ENCODE data around the gene ALDH3B1.
"Not testable (repeated sequence)": the region's sequence is repeated elsewhere in the genome, so short reads cannot be mapped to it uniquely, and the experiment has no call there.

Gene ALDH3B1

GRCh38 chr11:67990546-67991346 is 19.4 kb upstream of the ALDH3B1 start:
- H3K4me3 ChIP-seq (ENCODE audit: low read depth in 1 of 2, low read length in 2 of 2); H3K36me3 ChIP-seq (ENCODE audit: control insufficient read depth in 1 of 2, insufficient read depth in 2 of 2, low read length in 2 of 2); H3K27ac ChIP-seq (ENCODE audit: low read length): not testable (repeated sequence)

GRCh38 chr11:67991347-67992121 is 18.6 kb upstream of the ALDH3B1 start:
- H3K27ac ChIP-seq (ENCODE audit: low read length); H3K9me3 ChIP-seq (ENCODE audit: control insufficient read depth in 1 of 2, low read length in 2 of 2); H3K27me3 ChIP-seq (ENCODE audit: low read depth, low read length); H3K4me1 ChIP-seq (ENCODE audit: control insufficient read depth in 1 of 2, insufficient read depth in 2 of 2, low read length in 2 of 2); H3K4me3 ChIP-seq (ENCODE audit: low read depth in 1 of 2, low read length in 2 of 2); H3K36me3 ChIP-seq (ENCODE audit: control insufficient read depth in 1 of 2, insufficient read depth in 2 of 2, low read length in 2 of 2): not testable (repeated sequence)

More at GRCh38 chr11:67990546-67991346, 19.4 kb upstream of the ALDH3B1 start:
- not testable (repeated sequence) for H3K27me3 ChIP-seq (ENCODE audit: low read depth, low read length); H3K4me1 ChIP-seq (ENCODE audit: control insufficient read depth in 1 of 2, insufficient read depth in 2 of 2, low read length in 2 of 2); H3K9me3 ChIP-seq (ENCODE audit: control insufficient read depth in 1 of 2, low read length in 2 of 2)

GRCh38 chr11:67993821-67994220 is 16.3 kb upstream of the ALDH3B1 start:
- H3K27ac ChIP-seq (ENCODE audit: low read length); H3K4me1 ChIP-seq (ENCODE audit: control insufficient read depth in 1 of 2, insufficient read depth in 2 of 2, low read length in 2 of 2); H3K27me3 ChIP-seq (ENCODE audit: low read depth, low read length); H3K36me3 ChIP-seq (ENCODE audit: control insufficient read depth in 1 of 2, insufficient read depth in 2 of 2, low read length in 2 of 2); H3K9me3 ChIP-seq (ENCODE audit: control insufficient read depth in 1 of 2, low read length in 2 of 2); H3K4me3 ChIP-seq (ENCODE audit: low read depth in 1 of 2, low read length in 2 of 2): not testable (repeated sequence)

DNA sequence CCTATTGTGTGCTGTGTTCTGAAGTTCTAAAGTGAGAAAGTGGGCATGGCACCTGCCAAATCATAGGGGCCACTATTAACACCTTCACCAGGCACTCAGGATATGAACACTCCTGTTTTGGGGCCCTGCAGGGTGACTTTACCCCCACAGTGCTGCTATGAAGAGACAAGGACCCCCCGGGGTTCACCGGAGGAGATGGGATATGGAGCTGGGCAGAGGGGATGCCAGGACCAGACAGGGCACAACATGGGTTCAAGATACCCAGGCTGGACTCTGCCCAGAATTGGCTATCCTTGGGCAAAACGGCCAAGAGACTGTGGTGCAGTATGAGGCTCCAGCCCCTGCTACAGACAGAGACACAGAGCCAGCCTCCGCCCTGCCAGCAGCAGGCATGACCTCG is 15.7 kb upstream of the ALDH3B1 start:
- H3K27me3 ChIP-seq (ENCODE audit: low read depth, low read length); H3K9me3 ChIP-seq (ENCODE audit: control insufficient read depth in 1 of 2, low read length in 2 of 2); H3K4me1 ChIP-seq (ENCODE audit: control insufficient read depth in 1 of 2, insufficient read depth in 2 of 2, low read length in 2 of 2); H3K27ac ChIP-seq (ENCODE audit: low read length); H3K36me3 ChIP-seq (ENCODE audit: control insufficient read depth in 1 of 2, insufficient read depth in 2 of 2, low read length in 2 of 2); H3K4me3 ChIP-seq (ENCODE audit: low read depth in 1 of 2, low read length in 2 of 2): not testable (repeated sequence)

DNA sequence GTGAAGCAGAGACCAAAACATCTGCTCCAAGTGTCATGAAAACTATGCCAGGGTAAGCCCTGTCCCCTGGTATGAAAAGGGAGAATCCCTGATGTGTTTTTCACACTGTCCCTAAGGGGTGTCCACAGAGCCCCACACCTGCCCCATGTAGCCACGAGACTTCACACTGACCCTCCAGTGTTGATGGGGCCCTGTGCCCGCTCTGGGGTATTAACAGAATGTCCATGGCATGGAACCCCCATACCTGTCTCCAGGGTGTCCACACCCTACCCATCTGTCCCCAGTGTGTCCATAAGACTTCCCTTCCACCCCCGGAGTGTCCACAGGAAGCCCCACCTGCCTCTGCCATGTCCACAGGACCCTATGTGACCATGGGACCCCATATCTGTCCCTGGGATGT is 15.0 kb upstream of the ALDH3B1 start:
- not testable (repeated sequence) for H3K4me1 ChIP-seq (ENCODE audit: control insufficient read depth in 1 of 2, insufficient read depth in 2 of 2, low read length in 2 of 2)

DNA sequence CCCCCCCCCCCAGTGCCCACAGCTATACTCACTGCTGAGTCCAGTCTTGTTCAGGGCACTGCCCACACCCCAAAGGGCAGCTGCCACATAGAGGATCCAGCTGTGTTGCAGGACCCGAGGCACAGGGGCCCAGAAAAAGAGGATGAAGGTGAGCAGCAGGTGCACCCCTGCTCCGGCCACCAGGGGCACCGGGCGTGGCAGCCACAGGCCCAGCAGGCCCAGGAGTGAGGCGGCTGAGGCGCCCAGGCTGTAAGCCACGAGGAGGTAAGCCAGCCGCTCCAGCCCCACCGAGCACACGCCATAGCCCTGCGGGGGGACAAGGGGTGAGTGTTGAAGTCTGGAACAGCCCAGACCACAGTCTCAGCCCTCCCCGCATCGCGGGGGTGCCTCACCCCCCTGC is 14.5 kb upstream of the ALDH3B1 start:
- not testable (repeated sequence) for H3K36me3 ChIP-seq (ENCODE audit: control insufficient read depth in 1 of 2, insufficient read depth in 2 of 2, low read length in 2 of 2); H3K27me3 ChIP-seq (ENCODE audit: low read depth, low read length); H3K27ac ChIP-seq (ENCODE audit: low read length); H3K4me3 ChIP-seq (ENCODE audit: low read depth in 1 of 2, low read length in 2 of 2); H3K4me1 ChIP-seq (ENCODE audit: control insufficient read depth in 1 of 2, insufficient read depth in 2 of 2, low read length in 2 of 2); H3K9me3 ChIP-seq (ENCODE audit: control insufficient read depth in 1 of 2, low read length in 2 of 2)

More for the DNA sequence above, 15.0 kb upstream of the ALDH3B1 start:
- not testable (repeated sequence) for H3K27ac ChIP-seq (ENCODE audit: low read length); H3K4me3 ChIP-seq (ENCODE audit: low read depth in 1 of 2, low read length in 2 of 2); H3K9me3 ChIP-seq (ENCODE audit: control insufficient read depth in 1 of 2, low read length in 2 of 2); H3K36me3 ChIP-seq (ENCODE audit: control insufficient read depth in 1 of 2, insufficient read depth in 2 of 2, low read length in 2 of 2); H3K27me3 ChIP-seq (ENCODE audit: low read depth, low read length)

GRCh38 chr11:67996051-67996450 is 14.1 kb upstream of the ALDH3B1 start:
- H3K4me1 ChIP-seq (ENCODE audit: control insufficient read depth in 1 of 2, insufficient read depth in 2 of 2, low read length in 2 of 2): no peaks in the 10 kb centered on the region
- no peaks in the 10 kb centered on the region for H3K36me3 ChIP-seq (ENCODE audit: control insufficient read depth in 1 of 2, insufficient read depth in 2 of 2, low read length in 2 of 2)
- no peaks in the 10 kb centered on the region for H3K9me3 ChIP-seq (ENCODE audit: control insufficient read depth in 1 of 2, low read length in 2 of 2)
- H3K27me3 ChIP-seq (ENCODE audit: low read depth, low read length): no peaks in the 10 kb centered on the region
- no peak overlapping the region for H3K4me3 ChIP-seq (ENCODE audit: low read depth in 1 of 2, low read length in 2 of 2)
- no peak overlapping the region for H3K27ac ChIP-seq (ENCODE audit: low read length)

- no peak overlapping the region for H3K4me3 ChIP-seq (ENCODE audit: low read depth in 1 of 2, low read length in 2 of 2)
- H3K9me3 ChIP-seq (ENCODE audit: control insufficient read depth in 1 of 2, low read length in 2 of 2): no peaks in the 10 kb centered on the region
- H3K27me3 ChIP-seq (ENCODE audit: low read depth, low read length): no peaks in the 10 kb centered on the region
- H3K36me3 ChIP-seq (ENCODE audit: control insufficient read depth in 1 of 2, insufficient read depth in 2 of 2, low read length in 2 of 2): no peaks in the 10 kb centered on the region
- no peaks in the 10 kb centered on the region for H3K4me1 ChIP-seq (ENCODE audit: control insufficient read depth in 1 of 2, insufficient read depth in 2 of 2, low read length in 2 of 2)
- no peak overlapping the region for H3K27ac ChIP-seq (ENCODE audit: low read length)
These were observed 13.3 kb upstream of the ALDH3B1 start for GRCh38 chr11:67996622-67997474.

- Histone ChIP-seq H3K4me3 (ENCODE audit: low read depth in 1 of 2, low read length in 2 of 2) (no peak overlapping the region), H3K4me1 (ENCODE audit: control insufficient read depth in 1 of 2, insufficient read depth in 2 of 2, low read length in 2 of 2) (no peaks in the 10 kb centered on the region), H3K36me3 (ENCODE audit: control insufficient read depth in 1 of 2, insufficient read depth in 2 of 2, low read length in 2 of 2) (no peaks in the 10 kb centered on the region), H3K27ac (ENCODE audit: low read length) (no peak overlapping the region), H3K9me3 (ENCODE audit: control insufficient read depth in 1 of 2, low read length in 2 of 2) (no peaks in the 10 kb centered on the region), H3K27me3 (ENCODE audit: low read depth, low read length) (no peaks in the 10 kb centered on the region)
These were observed 12.6 kb upstream of the ALDH3B1 start for GRCh38 chr11:67997475-67997921.

DNA sequence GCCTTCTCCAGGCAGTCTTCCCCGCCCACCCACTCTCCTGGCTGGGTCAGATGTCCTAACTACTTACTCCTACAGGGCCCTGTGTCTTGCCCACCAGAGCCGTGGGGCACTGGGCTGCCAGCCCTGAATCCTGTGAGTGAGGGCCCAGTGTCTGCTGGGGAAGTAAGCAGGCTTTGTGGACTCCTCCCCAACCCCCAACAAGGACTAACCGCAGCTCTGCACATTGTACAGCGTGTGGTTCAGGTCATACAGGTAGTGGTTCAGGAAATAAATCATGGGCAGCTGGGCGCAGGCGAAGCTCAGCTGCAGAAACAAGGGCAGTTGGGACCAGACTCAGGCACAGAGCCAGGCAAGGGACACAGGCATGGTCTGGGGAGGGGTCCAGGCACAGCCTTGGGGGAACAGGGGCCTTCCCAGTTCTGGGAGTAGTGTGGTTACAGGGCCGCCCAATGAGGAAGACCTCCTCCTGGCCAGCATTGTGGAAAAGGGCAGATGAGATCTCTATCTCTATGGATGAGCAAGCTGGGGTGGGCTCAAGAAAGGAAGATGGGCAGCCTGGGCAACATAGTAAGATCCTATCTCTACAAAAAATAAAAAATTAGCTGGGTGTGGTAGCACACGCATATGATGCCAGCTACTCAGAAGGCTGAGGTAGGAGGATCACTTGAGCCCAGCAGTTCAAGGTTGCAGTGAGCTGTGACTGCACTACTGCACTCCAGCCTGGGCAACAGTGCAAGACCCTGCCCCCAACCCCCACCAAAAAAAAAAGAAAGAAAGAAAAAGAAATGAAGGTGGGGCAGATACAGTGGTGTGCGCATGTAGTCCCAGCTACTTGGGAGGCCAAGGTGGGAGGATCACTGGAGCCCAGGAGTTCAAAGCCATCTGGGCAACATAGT is 11.7 kb upstream of the ALDH3B1 start:
- Histone ChIP-seq H3K27me3 (ENCODE audit: low read depth, low read length) (no peaks in the 10 kb centered on the region), H3K9me3 (ENCODE audit: control insufficient read depth in 1 of 2, low read length in 2 of 2) (no peaks in the 10 kb centered on the region), H3K36me3 (ENCODE audit: control insufficient read depth in 1 of 2, insufficient read depth in 2 of 2, low read length in 2 of 2) (no peaks in the 10 kb centered on the region), H3K27ac (ENCODE audit: low read length) (no peak overlapping the region), H3K4me1 (ENCODE audit: control insufficient read depth in 1 of 2, insufficient read depth in 2 of 2, low read length in 2 of 2) (peaks cover 0 to 3% of the 10 kb centered on the region in 2 donors), H3K4me3 (ENCODE audit: low read depth in 1 of 2, low read length in 2 of 2) (no peak overlapping the region)

Data from muscle layer of duodenum (tissue), 2 donors.